NCI-H1694 (cell line): ENCODE data around the gene ANK3.

Source experiments
- DNase-seq: peaks from one replicate; lab custom pipeline; 2025; lab: John Stamatoyannopoulos, UW

ANK3 gene

GRCh38 chr10:60341969-60342368 is 47.7 kb downstream of the ANK3 start:
- no peak for DNase-seq

- no peak for DNase-seq
Observed at GRCh38 chr10:60340973-60341372, 48.7 kb downstream of the ANK3 start.

DNA sequence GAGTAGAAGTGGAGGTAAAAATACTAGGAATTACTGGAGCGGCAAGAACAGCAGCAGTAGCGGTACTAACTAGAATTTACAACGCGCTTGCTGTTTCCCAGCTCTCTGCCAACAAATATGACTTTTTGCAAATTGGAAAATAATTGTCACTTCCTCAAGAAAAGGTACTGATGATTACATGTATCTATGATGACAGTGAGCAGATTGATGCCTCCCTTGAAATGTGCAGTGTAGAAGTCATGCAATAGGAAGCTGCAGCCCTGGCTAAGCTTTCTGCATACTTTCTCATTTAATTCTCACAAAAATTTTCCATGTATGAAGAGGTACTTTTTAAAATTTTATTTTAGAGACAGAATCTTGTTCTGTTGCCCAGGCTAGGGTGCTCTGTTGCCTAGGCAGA is 49.9 kb downstream of the ANK3 start:
- no peak for DNase-seq

GRCh38 chr10:60338786-60339185 is 50.9 kb downstream of the ANK3 start:
- DNase-seq = no peak

GRCh38 chr10:60338002-60338564 is 51.6 kb downstream of the ANK3 start:
- no peak for DNase-seq

- DNase-seq = no peak
Observed at GRCh38 chr10:60336901-60337630, 52.6 kb downstream of the ANK3 start.

DNA sequence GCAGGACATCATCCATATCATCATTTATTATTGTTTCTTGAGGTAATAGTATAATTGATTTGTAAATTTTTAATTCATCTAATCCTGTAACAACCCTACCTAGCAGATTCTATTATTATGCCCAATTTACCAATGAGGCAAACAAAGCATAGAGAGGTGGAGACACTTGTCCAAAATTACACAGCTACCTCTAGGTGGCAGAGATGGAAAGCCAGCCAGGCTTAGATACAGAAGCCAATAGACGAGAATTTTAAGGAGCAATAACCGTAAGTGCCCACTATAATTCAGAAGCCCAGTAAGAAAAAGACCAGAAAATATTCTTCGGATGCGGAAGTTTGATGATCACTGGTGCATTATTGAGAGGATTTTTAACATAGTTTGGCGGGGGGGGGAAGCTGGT is 54.0 kb downstream of the ANK3 start:
- DNase-seq = peak; percentile 12

DNA sequence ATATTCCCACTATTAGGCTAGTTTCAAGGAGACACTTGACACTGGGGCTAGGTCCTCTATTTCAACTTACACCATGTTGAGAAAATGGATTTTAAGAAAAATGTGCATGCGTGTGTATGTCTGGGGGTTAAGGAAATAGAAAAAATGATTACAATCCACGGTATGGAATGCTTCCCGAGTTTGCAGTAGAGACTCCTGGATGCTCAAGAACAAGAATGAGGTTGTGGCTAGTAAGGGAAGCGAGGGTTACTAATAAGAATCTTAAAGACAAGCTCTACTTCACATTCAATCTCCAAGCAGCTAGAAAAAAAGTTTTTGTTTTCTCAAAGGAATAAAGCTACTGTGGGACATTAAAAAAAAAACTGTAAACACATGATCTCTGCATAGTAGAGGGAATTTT is 54.7 kb downstream of the ANK3 start:
- no peak for DNase-seq

- no peak for DNase-seq
Observed at GRCh38 chr10:60332371-60332770, 57.3 kb downstream of the ANK3 start.

- no peak for DNase-seq
Observed at GRCh38 chr10:60331886-60332285, 57.8 kb downstream of the ANK3 start.

DNA sequence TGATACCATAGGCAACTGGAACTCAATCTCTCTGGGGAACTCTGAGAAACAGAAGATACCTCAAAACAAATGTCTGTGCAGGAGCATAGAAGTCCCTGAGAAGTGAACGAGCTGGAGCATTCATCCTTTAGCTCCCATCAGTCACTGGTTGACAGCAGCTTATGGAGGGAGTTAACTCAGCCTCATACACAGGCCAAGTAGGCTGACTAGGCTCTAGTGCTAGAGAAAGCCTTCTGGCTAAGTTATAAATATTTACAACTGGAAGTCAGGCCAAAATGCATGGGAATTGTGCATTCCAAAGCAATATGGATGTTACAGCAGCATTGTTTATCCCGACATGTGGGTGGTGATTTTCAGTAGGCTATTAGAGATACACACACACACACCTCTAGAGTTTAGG is 66.5 kb downstream of the ANK3 start:
- DNase-seq = no peak

- no peak for DNase-seq
Observed at GRCh38 chr10:60320666-60321065, 69.0 kb downstream of the ANK3 start.

DNA sequence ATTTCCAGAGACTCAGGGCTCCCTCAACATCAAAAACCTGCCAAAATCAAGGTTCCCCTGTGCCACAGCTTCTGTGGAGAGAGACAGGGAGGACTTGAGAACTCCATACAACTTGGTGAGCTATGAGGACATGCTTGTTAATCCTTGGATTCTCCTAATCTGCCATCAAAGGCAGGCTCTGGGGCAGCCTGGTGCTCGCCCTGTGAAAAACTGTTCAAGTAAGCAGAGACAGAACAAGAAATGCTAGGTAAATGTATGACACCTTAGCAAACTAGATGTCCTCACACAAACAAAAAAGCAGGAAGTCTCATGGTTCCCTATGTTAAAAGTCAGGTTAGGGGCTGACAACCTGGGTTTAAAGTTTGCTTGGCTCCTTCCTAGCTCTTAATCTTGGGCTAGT is 73.6 kb downstream of the ANK3 start:
- no peak for DNase-seq

- no peak for DNase-seq
Observed at GRCh38 chr10:60315311-60315710, 74.4 kb downstream of the ANK3 start.

DNA sequence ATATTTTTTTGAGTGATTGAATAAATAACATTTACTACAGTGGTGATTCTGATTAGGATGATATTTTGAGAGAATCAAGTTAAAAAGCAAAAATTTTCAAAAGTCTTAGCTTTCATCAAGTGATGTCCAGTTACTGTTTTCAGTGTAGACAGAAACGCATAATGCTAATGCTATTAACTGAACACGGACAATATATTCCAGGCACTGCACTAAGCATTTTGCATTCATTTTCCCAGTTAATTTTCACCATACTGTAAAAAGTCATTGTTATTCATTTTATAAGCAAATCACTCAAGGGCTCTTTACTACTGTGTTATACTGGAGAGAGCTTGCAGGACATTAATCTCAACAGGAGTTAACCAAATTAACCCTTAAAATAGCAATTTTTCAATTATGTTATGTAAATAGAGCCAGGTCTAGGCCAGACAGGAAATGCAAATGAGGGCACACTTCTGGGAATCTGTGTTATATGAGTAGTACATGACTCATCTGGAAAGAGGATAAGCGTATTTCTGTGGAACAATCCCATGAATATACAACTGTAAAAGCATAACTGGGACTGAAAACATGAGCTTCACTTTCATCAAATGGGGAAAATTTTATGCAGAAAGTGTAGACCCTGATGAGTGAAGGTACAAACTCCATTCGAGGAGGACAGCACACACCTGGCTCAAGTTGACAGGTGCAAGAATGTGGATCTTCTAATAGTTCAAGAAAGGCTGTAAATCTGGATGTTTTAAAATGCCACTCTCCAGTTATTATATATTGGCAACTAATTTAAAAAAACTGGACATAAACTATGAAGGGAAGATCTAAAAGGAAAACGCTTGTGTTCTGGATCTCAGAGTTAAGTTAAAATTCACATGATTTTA is 75.4 kb downstream of the ANK3 start:
- no peak for DNase-seq

- no peak for DNase-seq
Observed at GRCh38 chr10:60313589-60313952, 76.1 kb downstream of the ANK3 start.

- no peak for DNase-seq
Observed at GRCh38 chr10:60312818-60313588, 76.7 kb downstream of the ANK3 start.

GRCh38 chr10:60311821-60312220 is 77.9 kb downstream of the ANK3 start:
- no peak for DNase-seq

GRCh38 chr10:60310740-60311139 is 78.9 kb downstream of the ANK3 start:
- DNase-seq = no peak

DNA sequence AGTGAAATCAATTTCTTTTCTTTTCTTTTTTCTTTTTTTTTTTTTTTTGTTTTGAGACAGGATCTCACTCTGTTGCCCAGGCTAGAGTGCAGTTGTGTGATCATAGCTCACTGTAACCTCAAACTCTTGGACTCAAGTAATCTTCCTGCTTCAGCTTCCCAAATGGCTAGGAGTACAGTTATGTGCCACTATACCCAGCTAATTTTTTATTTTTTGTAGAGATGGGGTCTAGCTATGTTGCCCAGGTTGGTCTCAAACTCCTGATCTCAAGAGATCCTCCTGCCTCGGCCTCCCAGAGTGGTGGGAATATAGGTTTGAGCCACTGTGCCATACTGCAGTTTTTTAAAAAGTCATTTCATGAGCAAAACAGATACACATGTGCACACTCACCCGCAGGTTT is 79.8 kb downstream of the ANK3 start:
- DNase-seq = no peak

GRCh38 chr10:60309371-60309770 is 80.3 kb downstream of the ANK3 start:
- no peak for DNase-seq

GRCh38 chr10:60305380-60305892 is 84.2 kb downstream of the ANK3 start:
- DNase-seq = no peak
